GM18909 (cell line): Measurements from ENCODE around the gene C19orf53.
"Not testable (repeated sequence)": the region's sequence is repeated elsewhere in the genome, so short reads cannot be mapped to it uniquely, and the experiment has no call there.

Experiments used
- ATAC-seq: cut with Tn5 transposase; IDR thresholded peaks from one replicate; pipeline ENCODE4 v1.9.1; 2021; ENCODE audit warnings: mild to moderate bottlenecking; ENCODE audit not compliant: unreplicated experiment, poor library complexity

Gene C19orf53

GRCh38 chr19:13762635-13763235 is 11.5 kb upstream of the C19orf53 start:
- ATAC-seq = no peak

GRCh38 chr19:13763265-13763664 is 11.0 kb upstream of the C19orf53 start:
- ATAC-seq = no peak

GRCh38 chr19:13764101-13764807 is 10.0 kb upstream of the C19orf53 start, which contains the start of gene MRI1:
Gene MRI1, plus strand, starts transcription at chr19:13764522. Its CDS starts 67 bp downstream, at chr19:13764589.
- ATAC-seq = no peak

- no peak for ATAC-seq
Measured at GRCh38 chr19:13764821-13765394, 9.3 kb upstream of the C19orf53 start.

- no peak for ATAC-seq
Measured at GRCh38 chr19:13765395-13766094, 8.7 kb upstream of the C19orf53 start.

- ATAC-seq = no peak
Measured at GRCh38 chr19:13766095-13766481, 8.2 kb upstream of the C19orf53 start.

GRCh38 chr19:13768510-13768909 is 5.7 kb upstream of the C19orf53 start:
- no peak for ATAC-seq

GRCh38 chr19:13770013-13770635 is 4.1 kb upstream of the C19orf53 start:
- no peak for ATAC-seq

- no peak for ATAC-seq
Measured at GRCh38 chr19:13778398-13778797, 4.1 kb downstream of the C19orf53 start.

- no peak for ATAC-seq
Measured at GRCh38 chr19:13778847-13779246, 4.6 kb downstream of the C19orf53 start.

GRCh38 chr19:13779794-13780193 is 5.5 kb downstream of the C19orf53 start:
- not testable (repeated sequence) for ATAC-seq

- no peak for ATAC-seq
Measured at GRCh38 chr19:13781547-13781946, 7.3 kb downstream of the C19orf53 start.

- no peak for ATAC-seq
Measured at GRCh38 chr19:13782537-13782936, 8.3 kb downstream of the C19orf53 start.

- no peak for ATAC-seq
Measured at GRCh38 chr19:13783565-13784500, 9.6 kb downstream of the C19orf53 start.

GRCh38 chr19:13784731-13785452 is 10.6 kb downstream of the C19orf53 start:
- no peak for ATAC-seq

- no peak for ATAC-seq
Measured at GRCh38 chr19:13788991-13789390, 14.7 kb downstream of the C19orf53 start.

- no peak for ATAC-seq
Measured at GRCh38 chr19:13790354-13790753, 16.1 kb downstream of the C19orf53 start.

- ATAC-seq = not testable (repeated sequence)
Measured at GRCh38 chr19:13793317-13793716, 19.1 kb downstream of the C19orf53 start.

GRCh38 chr19:13794398-13794756 is 20.1 kb downstream of the C19orf53 start:
- ATAC-seq = no peak
